Measurements from ENCODE around the gene SVOP. TPM values are rescaled to one million over a fixed set of nuclear protein-coding genes. Genes with fewer than 3 reads are reported as not detected.

The SVOP gene
- total and polyA plus RNA-seq, 2 donors (not counting 1 experiment from before 2014, with no cell fraction given), result not detected

DNA sequence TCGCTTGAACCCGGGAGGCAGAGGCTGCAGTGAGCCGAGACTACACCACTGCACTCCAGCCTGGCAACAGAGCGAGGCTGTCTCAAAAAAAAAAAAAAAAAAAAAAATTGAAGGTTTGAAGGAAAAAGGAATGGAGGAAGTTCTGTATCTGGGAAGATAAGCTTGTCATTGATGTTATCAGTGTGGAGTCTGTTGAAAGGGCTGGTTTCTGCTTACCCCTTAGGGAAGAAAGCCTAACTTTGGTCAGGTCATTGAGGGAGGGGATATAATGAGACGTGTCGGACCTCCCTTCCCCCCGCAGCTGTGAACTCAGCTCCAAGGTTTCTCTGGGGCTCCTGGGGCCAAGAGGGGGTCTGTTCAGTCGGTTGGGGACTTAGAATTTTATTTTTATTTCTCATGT is 124.5 kb downstream of the SVOP start:
- DNase-seq (ENCODE audit: low read depth in 2 of 2), result no peak
- Histone ChIP-seq H3K4me1 (ENCODE audit: control insufficient read depth, extremely low read depth, insufficient read depth, low read length) (no peaks in the 10 kb centered on the region), H4K20me1 (ENCODE audit: control insufficient read depth, extremely low read depth, insufficient read depth, low read length) (no peaks in the 10 kb centered on the region), H3K27ac (ENCODE audit: insufficient read depth, low read length) (no peak overlapping the region), H3K4me2 (ENCODE audit: extremely low read depth, insufficient read depth, low read length) (no peak overlapping the region), H2AFZ (ENCODE audit: low read length) (no peak overlapping the region), H3K9ac (ENCODE audit: insufficient read depth, low read length) (no peak overlapping the region), H3K4me3 (replicated peaks in 1 of 4; ENCODE audit: control extremely low read depth in 1 of 4, insufficient read depth in 1 of 4, low read depth in 3 of 4, low read length in 4 of 4) (no peak overlapping the region), H3K79me2 (ENCODE audit: control insufficient read depth, insufficient read depth, low read length) (no peaks in the 10 kb centered on the region), H3K9me3 (ENCODE audit: control insufficient read depth, insufficient read depth, low read depth, low read length) (no peaks in the 10 kb centered on the region), H3K36me3 (ENCODE audit: control insufficient read depth, insufficient read depth, low read length) (no peaks in the 10 kb centered on the region), H3K27me3 (ENCODE audit: control insufficient read depth, insufficient read depth, low read length) (peaks cover 3% of the 10 kb centered on the region)
- no peak for TF ChIP-seq EZH2 (IDR thresholded peaks at IDR 0.05; ENCODE audit: low read length, missing control alignments)
- TF ChIP-seq, protein P1, sequence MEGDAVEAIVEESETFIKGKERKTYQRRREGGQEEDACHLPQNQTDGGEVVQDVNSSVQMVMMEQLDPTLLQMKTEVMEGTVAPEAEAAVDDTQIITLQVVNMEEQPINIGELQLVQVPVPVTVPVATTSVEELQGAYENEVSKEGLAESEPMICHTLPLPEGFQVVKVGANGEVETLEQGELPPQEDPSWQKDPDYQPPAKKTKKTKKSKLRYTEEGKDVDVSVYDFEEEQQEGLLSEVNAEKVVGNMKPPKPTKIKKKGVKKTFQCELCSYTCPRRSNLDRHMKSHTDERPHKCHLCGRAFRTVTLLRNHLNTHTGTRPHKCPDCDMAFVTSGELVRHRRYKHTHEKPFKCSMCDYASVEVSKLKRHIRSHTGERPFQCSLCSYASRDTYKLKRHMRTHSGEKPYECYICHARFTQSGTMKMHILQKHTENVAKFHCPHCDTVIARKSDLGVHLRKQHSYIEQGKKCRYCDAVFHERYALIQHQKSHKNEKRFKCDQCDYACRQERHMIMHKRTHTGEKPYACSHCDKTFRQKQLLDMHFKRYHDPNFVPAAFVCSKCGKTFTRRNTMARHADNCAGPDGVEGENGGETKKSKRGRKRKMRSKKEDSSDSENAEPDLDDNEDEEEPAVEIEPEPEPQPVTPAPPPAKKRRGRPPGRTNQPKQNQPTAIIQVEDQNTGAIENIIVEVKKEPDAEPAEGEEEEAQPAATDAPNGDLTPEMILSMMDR (conservative IDR thresholded peaks at IDR 0.05 in 1 of 2, IDR thresholded peaks at IDR 0.05 in 1 of 2; ENCODE audit: low read depth in 1 of 2, low read length in 2 of 2), result no peak

GRCh38 chr12:108895220-108895802 is 125.6 kb downstream of the SVOP start:
- Histone ChIP-seq H2AFZ (ENCODE audit: low read length) (no peak overlapping the region), H3K27me3 (ENCODE audit: control insufficient read depth, insufficient read depth, low read length) (no peaks in the 10 kb centered on the region), H3K36me3 (ENCODE audit: control insufficient read depth, insufficient read depth, low read length) (no peaks in the 10 kb centered on the region), H3K79me2 (ENCODE audit: control insufficient read depth, insufficient read depth, low read length) (no peaks in the 10 kb centered on the region), H3K4me3 (replicated peaks in 1 of 4; ENCODE audit: control extremely low read depth in 1 of 4, insufficient read depth in 1 of 4, low read depth in 3 of 4, low read length in 4 of 4) (no peak overlapping the region), H3K4me2 (ENCODE audit: extremely low read depth, insufficient read depth, low read length) (no peak overlapping the region), H3K9ac (ENCODE audit: insufficient read depth, low read length) (no peak overlapping the region), H4K20me1 (ENCODE audit: control insufficient read depth, extremely low read depth, insufficient read depth, low read length) (no peaks in the 10 kb centered on the region), H3K9me3 (ENCODE audit: control insufficient read depth, insufficient read depth, low read depth, low read length) (no peaks in the 10 kb centered on the region), H3K4me1 (ENCODE audit: control insufficient read depth, extremely low read depth, insufficient read depth, low read length) (no peaks in the 10 kb centered on the region), H3K27ac (ENCODE audit: insufficient read depth, low read length) (no peak overlapping the region)
- DNase-seq (ENCODE audit: low read depth in 2 of 2), result no peak
- no peak for TF ChIP-seq EZH2 (IDR thresholded peaks at IDR 0.05; ENCODE audit: low read length, missing control alignments)
- TF ChIP-seq, protein P1 (conservative IDR thresholded peaks at IDR 0.05 in 1 of 2, IDR thresholded peaks at IDR 0.05 in 1 of 2; ENCODE audit: low read depth in 1 of 2, low read length in 2 of 2), result no peak

GRCh38 chr12:108890208-108890607 is 130.7 kb downstream of the SVOP start:
- H2AFZ ChIP-seq (ENCODE audit: low read length), result no peak overlapping the region
- H3K27ac ChIP-seq (ENCODE audit: insufficient read depth, low read length), result no peak overlapping the region
- no peaks in the 10 kb centered on the region for H3K4me1 ChIP-seq (ENCODE audit: control insufficient read depth, extremely low read depth, insufficient read depth, low read length)
- H3K4me3 ChIP-seq (replicated peaks in 1 of 4; ENCODE audit: control extremely low read depth in 1 of 4, insufficient read depth in 1 of 4, low read depth in 3 of 4, low read length in 4 of 4), result no peak overlapping the region
- DNase-seq (ENCODE audit: low read depth in 2 of 2), result peak in 1 of 2 donors; percentile 12
- H3K4me2 ChIP-seq (ENCODE audit: extremely low read depth, insufficient read depth, low read length), result no peak overlapping the region
- no peaks in the 10 kb centered on the region for H3K9me3 ChIP-seq (ENCODE audit: control insufficient read depth, insufficient read depth, low read depth, low read length)
- no peak overlapping the region for H3K9ac ChIP-seq (ENCODE audit: insufficient read depth, low read length)
- H4K20me1 ChIP-seq (ENCODE audit: control insufficient read depth, extremely low read depth, insufficient read depth, low read length), result no peaks in the 10 kb centered on the region
- TF ChIP-seq, protein P1 (conservative IDR thresholded peaks at IDR 0.05 in 1 of 2, IDR thresholded peaks at IDR 0.05 in 1 of 2; ENCODE audit: low read depth in 1 of 2, low read length in 2 of 2), result no peak
- TF ChIP-seq EZH2 (IDR thresholded peaks at IDR 0.05; ENCODE audit: low read length, missing control alignments), result no peak
- no peaks in the 10 kb centered on the region for H3K27me3 ChIP-seq (ENCODE audit: control insufficient read depth, insufficient read depth, low read length)
- no peaks in the 10 kb centered on the region for H3K36me3 ChIP-seq (ENCODE audit: control insufficient read depth, insufficient read depth, low read length)
- no peaks in the 10 kb centered on the region for H3K79me2 ChIP-seq (ENCODE audit: control insufficient read depth, insufficient read depth, low read length)
